ENCODE measurements around the gene UPK1B.

GRCh38 chr3:119148493-119149180, 24.8 kb upstream of the UPK1B start:
- TF ChIP-seq, protein P1, sequence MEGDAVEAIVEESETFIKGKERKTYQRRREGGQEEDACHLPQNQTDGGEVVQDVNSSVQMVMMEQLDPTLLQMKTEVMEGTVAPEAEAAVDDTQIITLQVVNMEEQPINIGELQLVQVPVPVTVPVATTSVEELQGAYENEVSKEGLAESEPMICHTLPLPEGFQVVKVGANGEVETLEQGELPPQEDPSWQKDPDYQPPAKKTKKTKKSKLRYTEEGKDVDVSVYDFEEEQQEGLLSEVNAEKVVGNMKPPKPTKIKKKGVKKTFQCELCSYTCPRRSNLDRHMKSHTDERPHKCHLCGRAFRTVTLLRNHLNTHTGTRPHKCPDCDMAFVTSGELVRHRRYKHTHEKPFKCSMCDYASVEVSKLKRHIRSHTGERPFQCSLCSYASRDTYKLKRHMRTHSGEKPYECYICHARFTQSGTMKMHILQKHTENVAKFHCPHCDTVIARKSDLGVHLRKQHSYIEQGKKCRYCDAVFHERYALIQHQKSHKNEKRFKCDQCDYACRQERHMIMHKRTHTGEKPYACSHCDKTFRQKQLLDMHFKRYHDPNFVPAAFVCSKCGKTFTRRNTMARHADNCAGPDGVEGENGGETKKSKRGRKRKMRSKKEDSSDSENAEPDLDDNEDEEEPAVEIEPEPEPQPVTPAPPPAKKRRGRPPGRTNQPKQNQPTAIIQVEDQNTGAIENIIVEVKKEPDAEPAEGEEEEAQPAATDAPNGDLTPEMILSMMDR (conservative IDR thresholded peaks at IDR 0.05; ENCODE audit: low read length): no peak
- no peak for TF ChIP-seq EZH2phosphoT487 (IDR thresholded peaks at IDR 0.05; ENCODE audit: borderline replicate concordance, low read depth, low read length)

Measured in OCI-LY7 (cell line).